Measurements from ENCODE around the gene SLC35C1. TPM values are rescaled to one million over a fixed set of nuclear protein-coding genes. Genes with fewer than 3 reads are reported as not detected.

SLC35C1 gene
- total and polyA plus RNA-seq, 9 of the 15 experiments (the other 6 are each of a cell fraction or from before 2014, with no cell fraction given): 0.65 to 13.1 (median 2.4) TPM

GRCh38 chr11:45771193-45771565, 33.8 kb upstream of the SLC35C1 start (continued):
- TF ChIP-seq FOXK1 (CRISPR knock-in tag; IDR thresholded peaks at IDR 0.05; ENCODE audit: borderline replicate concordance): no peak
- peak; percentile 40; the same call in 1 of the 2 replicates for TF ChIP-seq STAG1 (CRISPR knock-in tag; IDR thresholded peaks at IDR 0.05; ENCODE audit: borderline replicate concordance)
- TF ChIP-seq HMBOX1 (IDR thresholded peaks at IDR 0.05): no peak
- TF ChIP-seq HINFP (tag; conservative IDR thresholded peaks at IDR 0.05; ENCODE audit: low read depth): peak; percentile 85
- no peak for TF ChIP-seq ZNF174 (CRISPR knock-in tag; IDR thresholded peaks at IDR 0.05)
- TF ChIP-seq L3MBTL2 (IDR thresholded peaks at IDR 0.05): no peak
- peak in 1 of 2 experiments; percentile 23; a peak in 1 of 4 replicates for TF ChIP-seq HDAC1 (IDR thresholded peaks at IDR 0.05)
- TF ChIP-seq FOXJ3 (CRISPR knock-in tag; IDR thresholded peaks at IDR 0.05): no peak
- TF ChIP-seq FOXJ2 (tag; IDR thresholded peaks at IDR 0.05): no peak
- no peak for TF ChIP-seq JUN (IDR thresholded peaks at IDR 0.05; ENCODE audit: borderline replicate concordance, low read depth, low read length)
- no peak for TF ChIP-seq JUN (CRISPR knock-in tag; IDR thresholded peaks at IDR 0.05; ENCODE audit: borderline replicate concordance)
- peak; percentile 26 for TF ChIP-seq PRDM10 (IDR thresholded peaks at IDR 0.05; ENCODE audit: partially characterized antibody)
- no peak for TF ChIP-seq ZBTB17 (CRISPR knock-in tag; IDR thresholded peaks at IDR 0.05)
- TF ChIP-seq TSHZ1 (CRISPR knock-in tag; IDR thresholded peaks at IDR 0.05): no peak
- 0 out of 2 replicates have a peak, but pooled peaks have one; percentile 13 for TF ChIP-seq EHMT2 (IDR thresholded peaks at IDR 0.05)
- no peak for TF ChIP-seq ZFP30 (CRISPR knock-in tag; IDR thresholded peaks at IDR 0.05; ENCODE audit: borderline replicate concordance)
- TF ChIP-seq CBFA2T3 (IDR thresholded peaks at IDR 0.05): no peak
- no peak for TF ChIP-seq SMARCA4 (IDR thresholded peaks at IDR 0.05)
- TF ChIP-seq ZBTB34 (CRISPR knock-in tag; IDR thresholded peaks at IDR 0.05): no peak

Data from K562 (cell line).